ENCODE measurements around the gene ATRNL1.

ATRNL1 gene

GRCh38 chr10:115093286-115093775 is at the start of gene ATRNL1:
Gene ATRNL1, plus strand, starts transcription at chr10:115093365. Its CDS starts 386 bp downstream, at chr10:115093751.
- DNase-seq (ENCODE audit: low spot score) = no peak

DNA sequence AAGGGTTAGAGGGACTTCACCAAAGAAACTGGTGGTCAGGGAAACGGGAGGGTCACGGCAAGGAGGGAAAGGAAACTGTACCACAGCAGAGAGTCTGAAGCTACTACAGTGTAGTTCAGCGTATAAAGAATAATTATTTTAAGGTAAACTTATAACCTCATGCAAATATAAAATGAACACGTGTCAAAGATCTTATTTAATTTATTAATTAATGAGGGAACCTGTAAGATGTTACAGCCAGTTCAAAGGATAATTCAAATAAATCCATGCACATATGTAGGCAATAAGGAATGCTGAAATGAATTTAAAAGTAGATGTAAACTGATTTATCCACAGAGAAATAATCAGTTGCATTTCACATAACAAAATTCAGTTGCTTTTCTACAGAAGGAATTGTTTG is 49.4 kb upstream of the ATRNL1 start:
- DNase-seq (ENCODE audit: low spot score) = no peak

DNA sequence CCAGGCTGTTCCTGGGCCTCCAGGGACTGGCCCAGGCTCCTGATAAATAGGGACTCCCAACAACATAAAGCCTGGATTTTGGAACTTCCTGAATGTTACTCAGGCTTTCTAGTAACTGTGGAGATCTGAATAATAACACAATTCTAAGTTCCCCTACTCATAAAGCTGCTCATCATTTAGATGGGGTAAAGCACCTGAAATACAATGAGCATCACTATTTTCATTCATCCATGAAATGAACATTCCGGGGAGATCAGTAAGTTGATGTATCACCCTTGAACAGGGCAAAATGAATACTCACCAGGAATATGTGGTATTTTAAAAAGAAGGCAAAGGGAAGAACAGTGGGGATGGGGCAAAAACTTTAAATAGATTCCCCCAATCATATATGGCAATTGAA is 48.3 kb upstream of the ATRNL1 start:
- DNase-seq (ENCODE audit: low spot score) = no peak

GRCh38 chr10:115045499-115045898 is 47.7 kb upstream of the ATRNL1 start:
- no peak for DNase-seq (ENCODE audit: low spot score)

DNA sequence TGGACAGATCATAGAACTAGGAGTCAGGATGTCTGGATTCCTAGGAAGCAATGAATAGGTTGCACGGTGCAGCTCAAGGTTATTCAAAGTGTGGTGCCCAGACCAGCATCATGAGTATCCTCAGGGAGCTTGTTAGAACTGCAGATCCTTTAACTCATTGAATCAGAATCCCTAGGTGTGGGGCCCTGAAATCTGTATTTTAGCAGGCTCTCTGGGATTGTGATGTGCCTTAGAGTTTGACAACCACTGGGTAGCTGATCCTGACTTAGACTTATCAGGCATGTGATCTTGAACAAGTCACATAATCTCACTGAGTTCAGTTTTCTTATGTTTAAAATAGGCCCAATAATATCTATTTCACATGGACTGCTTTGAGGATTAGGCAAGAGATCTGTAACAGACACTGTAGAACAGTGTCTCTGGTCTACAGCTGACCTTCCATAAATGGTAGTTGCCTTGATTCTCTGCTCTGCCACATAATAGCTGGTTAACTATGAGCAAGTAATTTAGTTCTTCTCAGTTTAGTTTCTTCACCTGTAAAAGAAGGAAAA is 46.4 kb upstream of the ATRNL1 start:
- DNase-seq (ENCODE audit: low spot score) = no peak

DNA sequence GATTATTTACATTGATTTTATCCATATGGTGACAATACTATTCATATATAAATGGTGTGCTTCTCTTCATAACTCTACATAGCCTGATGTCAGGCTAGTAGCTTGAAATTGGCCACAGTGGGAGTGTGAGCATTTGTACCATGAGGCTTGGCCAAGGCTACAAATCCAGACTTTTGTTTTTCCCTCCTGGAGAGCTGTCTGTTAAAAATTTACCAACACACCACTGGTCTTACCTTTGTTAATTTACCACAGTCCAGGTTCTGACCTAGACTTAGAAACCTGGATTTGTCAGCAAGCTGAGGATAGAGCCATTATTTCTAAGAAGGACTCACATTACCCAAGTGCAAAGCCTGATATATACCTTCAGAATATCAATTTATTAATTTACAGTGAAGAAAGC is 45.5 kb upstream of the ATRNL1 start:
- no peak for DNase-seq (ENCODE audit: low spot score)

GRCh38 chr10:115049318-115049717 is 43.8 kb upstream of the ATRNL1 start:
- no peak for DNase-seq (ENCODE audit: low spot score)

DNA sequence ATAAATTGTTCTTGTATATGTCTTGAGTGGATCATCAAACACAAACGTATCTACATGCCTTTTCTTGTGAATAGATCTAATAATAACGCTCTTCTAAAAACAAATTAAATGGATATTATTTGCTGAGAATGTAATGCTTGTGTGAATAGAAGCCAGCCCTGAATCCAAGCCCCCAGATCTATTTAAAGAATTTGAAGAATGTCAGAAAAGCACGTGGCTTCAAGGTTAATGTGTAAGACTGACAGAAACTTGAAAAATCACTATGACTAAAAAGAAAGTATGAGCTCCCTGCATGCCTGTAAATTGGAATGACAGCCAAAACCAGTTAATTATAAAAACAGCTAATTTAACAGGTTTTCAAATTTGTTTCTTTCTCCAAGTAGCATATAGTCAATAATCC is 43.2 kb upstream of the ATRNL1 start:
- no peak for DNase-seq (ENCODE audit: low spot score)

GRCh38 chr10:115050375-115051010 is 42.7 kb upstream of the ATRNL1 start:
- DNase-seq (ENCODE audit: low spot score) = no peak

DNA sequence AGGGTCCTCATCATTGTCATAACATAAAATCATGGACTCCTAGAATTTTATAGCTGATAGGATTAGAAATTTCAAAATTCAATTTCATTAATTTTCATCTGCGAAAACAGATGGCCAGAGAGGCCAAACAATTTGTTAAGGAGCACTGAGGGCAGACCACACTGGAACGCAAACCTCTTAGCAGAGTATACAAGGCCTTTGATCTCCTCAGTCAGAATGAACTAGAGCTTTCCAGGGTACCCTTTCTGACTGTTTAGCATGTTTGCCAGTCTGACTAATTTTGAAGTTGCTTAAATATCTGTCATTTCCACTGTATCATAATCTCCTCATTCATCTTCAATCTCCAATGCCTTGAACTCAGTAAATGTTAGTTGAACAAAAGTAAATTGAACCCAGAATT is 41.9 kb upstream of the ATRNL1 start:
- no peak for DNase-seq (ENCODE audit: low spot score)

- no peak for DNase-seq (ENCODE audit: low spot score)
Measured at GRCh38 chr10:115052226-115052625, 40.9 kb upstream of the ATRNL1 start.

DNA sequence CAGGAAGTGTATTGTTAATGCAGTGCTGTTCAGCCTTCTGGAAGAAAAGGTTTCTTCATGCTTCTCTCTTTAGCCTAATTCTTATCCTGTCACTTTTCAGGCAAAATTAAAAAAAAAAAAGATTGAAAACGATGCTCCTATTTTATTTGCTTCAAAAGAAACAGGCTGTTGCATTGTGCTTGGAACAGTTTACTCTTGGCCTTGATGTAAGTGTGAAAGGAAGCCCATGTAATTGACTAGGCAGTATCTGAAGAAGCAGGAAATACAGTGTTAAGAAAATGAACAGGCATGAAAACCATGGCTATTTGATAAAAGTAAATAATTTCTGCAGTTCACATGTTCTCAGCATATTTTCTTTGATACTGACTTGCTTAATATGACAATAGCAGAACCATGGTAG is 40.4 kb upstream of the ATRNL1 start:
- DNase-seq (ENCODE audit: low spot score) = no peak

DNA sequence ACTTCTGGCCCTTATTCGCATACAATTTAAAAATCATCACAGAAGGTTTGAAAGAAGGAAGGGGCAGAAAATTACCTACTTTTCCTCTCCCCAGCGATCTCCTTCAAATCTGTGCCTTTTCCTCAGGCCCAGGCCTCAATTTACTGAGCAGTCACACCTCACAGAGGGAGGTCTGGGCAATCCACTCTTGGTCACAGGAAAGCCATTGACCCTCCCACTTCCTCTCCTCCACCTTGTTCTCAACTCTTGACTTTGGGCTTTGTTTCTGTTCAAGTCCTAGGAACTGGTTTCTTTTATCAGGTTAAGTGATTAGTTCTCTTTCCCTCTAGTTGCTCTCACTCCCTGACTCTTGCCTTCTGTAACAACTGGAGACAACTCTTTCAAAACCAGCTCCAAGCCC is 37.0 kb upstream of the ATRNL1 start:
- no peak for DNase-seq (ENCODE audit: low spot score)

DNA sequence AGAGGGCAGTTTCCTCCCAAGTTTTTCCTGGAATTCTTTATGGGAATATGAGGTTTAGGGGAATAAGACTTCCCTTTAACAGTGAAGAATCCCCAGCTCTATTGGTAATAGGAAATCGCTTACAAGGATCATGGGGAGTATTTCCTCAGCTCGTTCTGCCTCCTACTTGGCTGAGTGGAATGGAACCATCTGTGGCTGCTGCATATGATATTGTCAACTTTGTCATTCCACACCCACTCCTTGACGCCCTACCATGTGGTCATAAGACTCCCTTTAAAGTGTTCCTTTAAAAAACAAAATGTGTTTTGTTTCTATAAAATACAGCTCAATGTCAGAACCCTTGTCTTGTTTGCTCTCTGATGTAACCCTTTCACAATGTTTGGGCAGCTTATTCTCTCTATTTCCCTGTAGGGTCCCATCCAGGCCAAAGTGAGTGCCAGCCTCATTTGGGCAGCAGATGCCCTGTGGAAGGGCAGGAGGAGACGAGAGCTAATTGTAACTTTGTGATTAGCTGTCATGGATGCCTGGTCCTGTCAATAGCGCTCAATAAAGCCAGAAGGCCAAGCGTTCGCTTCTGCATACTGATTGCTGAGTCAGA is 33.8 kb upstream of the ATRNL1 start:
- no peak for DNase-seq (ENCODE audit: low spot score)

DNA sequence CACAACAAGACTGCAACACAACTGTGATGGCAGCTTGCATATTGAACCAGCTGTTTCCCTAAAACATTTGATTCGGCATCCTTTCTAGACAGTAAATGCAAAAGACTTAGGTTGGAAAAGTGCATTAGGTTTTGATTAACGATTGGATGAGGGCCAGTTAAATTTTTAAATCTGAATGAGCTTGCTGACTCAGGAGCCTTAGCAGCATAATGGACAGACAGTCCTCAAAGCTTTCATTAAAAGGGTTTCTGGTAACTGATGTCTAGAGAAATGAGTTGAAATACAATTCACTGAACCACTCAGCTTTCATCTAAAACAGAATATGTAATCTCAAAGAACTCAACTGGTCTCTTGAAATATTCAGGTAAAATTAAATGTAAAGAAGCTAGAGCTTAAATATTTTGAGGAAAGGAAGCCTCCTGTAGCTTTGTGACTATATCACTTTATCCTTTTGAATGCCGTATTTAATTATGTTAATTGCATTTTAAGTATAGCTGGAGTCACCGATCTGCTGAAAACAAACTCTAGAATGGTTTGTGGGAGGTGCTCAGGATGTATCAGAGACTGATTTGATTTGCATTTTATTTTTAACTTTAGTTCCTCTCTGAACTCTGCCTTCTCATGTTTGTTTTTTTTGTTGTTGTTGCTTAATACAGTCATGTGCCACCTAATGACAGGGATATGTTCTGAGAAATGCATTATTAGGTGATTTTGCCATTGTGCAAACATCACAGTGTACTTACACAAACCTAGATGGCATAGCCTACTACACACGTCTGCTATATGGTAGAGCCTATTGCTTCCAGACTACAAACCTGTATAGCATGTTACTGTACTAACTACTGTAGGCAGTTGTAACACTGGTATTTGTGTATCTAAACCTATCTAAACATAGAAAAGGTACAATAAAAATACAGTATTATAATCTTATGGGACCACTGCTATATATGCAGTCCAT is 29.2 kb upstream of the ATRNL1 start:
- no peak for DNase-seq (ENCODE audit: low spot score)

DNA sequence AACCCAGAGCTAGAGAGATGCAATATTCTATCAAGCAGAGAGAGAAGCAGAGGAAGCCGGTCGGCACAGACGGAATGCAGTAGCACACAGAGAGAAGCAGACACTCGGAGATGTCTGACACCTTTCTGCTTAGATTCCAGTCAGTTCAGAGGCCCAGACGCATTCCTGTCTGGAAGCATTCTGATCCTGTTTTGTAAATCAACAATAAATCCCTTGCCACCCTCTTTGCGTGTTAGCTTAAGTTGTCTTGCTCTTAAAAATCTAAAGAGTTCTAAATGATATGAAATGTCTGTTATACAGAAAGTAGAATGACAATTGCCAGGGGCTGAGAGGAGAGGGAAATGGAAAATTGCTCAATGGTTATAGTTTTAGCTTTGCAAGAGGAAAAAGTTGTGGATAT is 27.4 kb upstream of the ATRNL1 start:
- no peak for DNase-seq (ENCODE audit: low spot score)

DNA sequence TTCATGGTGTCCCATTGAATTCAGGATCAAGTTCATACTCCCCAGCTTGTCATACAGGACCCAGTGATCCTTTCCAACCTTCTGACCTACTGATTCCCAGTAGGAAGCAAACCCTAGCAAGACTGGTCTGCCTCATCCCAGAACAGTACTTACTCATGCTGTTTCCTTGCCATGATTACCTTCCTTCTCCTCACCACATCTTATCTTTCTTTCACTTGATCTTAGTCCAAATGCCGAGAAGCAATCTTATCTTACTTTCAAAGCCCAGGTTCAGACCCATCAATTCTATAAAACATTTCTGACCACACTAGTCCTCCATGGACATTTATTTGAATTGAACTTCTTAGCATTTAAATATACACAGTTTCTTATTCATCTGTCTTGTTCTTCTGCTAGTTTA is 26.6 kb upstream of the ATRNL1 start:
- no peak for DNase-seq (ENCODE audit: low spot score)

- peak; percentile 54 for DNase-seq (ENCODE audit: low spot score)
Measured at GRCh38 chr10:115073796-115074195, 19.4 kb upstream of the ATRNL1 start.

DNA sequence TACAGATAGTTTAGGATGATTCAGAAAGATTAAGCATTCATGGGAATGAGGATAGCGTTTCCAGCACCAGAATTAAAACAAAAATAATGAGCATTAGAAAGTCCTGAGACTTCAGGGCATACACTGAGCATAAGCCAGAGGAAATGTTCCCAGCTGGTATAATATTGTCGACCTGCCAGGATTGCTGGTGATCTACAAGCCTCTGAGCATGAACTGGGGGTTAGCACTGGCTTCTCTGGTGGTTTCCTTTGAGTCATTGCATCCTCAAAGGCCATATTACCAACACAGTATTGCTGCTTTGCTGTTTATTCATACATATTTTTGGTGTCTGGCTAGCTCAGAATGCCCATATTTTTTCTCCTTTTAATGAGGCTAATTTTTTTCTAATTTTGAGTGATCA is 10.7 kb upstream of the ATRNL1 start:
- no peak for DNase-seq (ENCODE audit: low spot score)

- DNase-seq (ENCODE audit: low spot score) = no peak
Measured at GRCh38 chr10:115084277-115084850, 8.8 kb upstream of the ATRNL1 start.

- no peak for DNase-seq (ENCODE audit: low spot score)
Measured at GRCh38 chr10:115091161-115091560, 2.0 kb upstream of the ATRNL1 start.

GRCh38 chr10:115092258-115092554 is 959 bp upstream of the ATRNL1 start:
- DNase-seq (ENCODE audit: low spot score) = no peak

Measured in COLO829 (cell line).